NCI-H2196 treated with DMSO at 0.1 percent for 48 hours (cell line): ENCODE measurements around the gene ZNF765.
"Not testable (repeated sequence)": the region's sequence is repeated elsewhere in the genome, so short reads cannot be mapped to it uniquely, and the experiment has no call there.

Experiments used
- DNase-seq: peaks from one replicate; lab custom pipeline; 2025; ENCODE audit not compliant: unreplicated experiment; lab: John Stamatoyannopoulos, UW

The ZNF765 gene

GRCh38 chr19:53420520-53421315 lies 25.8 kb downstream of the ZNF765 start:
- not testable (repeated sequence) for DNase-seq

GRCh38 chr19:53422551-53422950 lies 27.6 kb downstream of the ZNF765 start:
- DNase-seq: no peak

- not testable (repeated sequence) for DNase-seq
Observed at GRCh38 chr19:53423074-53423473, 28.1 kb downstream of the ZNF765 start.

GRCh38 chr19:53423680-53424079 lies 28.7 kb downstream of the ZNF765 start:
- DNase-seq: not testable (repeated sequence)

- DNase-seq: peak; percentile 3
Observed at GRCh38 chr19:53424968-53425597, 30.1 kb downstream of the ZNF765 start.

GRCh38 chr19:53431399-53432087 lies 36.6 kb downstream of the ZNF765 start, which contains the start of gene ZNF761:
TSS of gene ZNF761 (plus strand) at chr19:53431984. CDS start at chr19:53447269, 15,285 bp downstream.
- DNase-seq: peak; percentile 94

GRCh38 chr19:53432088-53432661 lies 37.2 kb downstream of the ZNF765 start:
- no peak for DNase-seq

- DNase-seq: not testable (repeated sequence)
Observed at GRCh38 chr19:53443809-53444208, 48.9 kb downstream of the ZNF765 start.

- DNase-seq: not testable (repeated sequence)
Observed at GRCh38 chr19:53447196-53447595, 52.2 kb downstream of the ZNF765 start.

- no peak for DNase-seq
Observed at GRCh38 chr19:53455828-53456227, 60.9 kb downstream of the ZNF765 start.

GRCh38 chr19:53460131-53460721 lies 65.3 kb downstream of the ZNF765 start:
- DNase-seq: not testable (repeated sequence)

GRCh38 chr19:53461866-53462265 lies 66.9 kb downstream of the ZNF765 start:
- DNase-seq: no peak

- DNase-seq: no peak
Observed at GRCh38 chr19:53462861-53463260, 67.9 kb downstream of the ZNF765 start.

- no peak for DNase-seq
Observed at GRCh38 chr19:53463263-53463662, 68.3 kb downstream of the ZNF765 start.

GRCh38 chr19:53466726-53467484 lies 72.0 kb downstream of the ZNF765 start:
- DNase-seq: no peak

- DNase-seq: peak; percentile 37
Observed at GRCh38 chr19:53467485-53468262, 72.7 kb downstream of the ZNF765 start, which contains the start of gene ZNF813. TSS of gene ZNF813 (plus strand) at chr19:53467733. CDS start at chr19:53483823, 16,090 bp downstream.

- not testable (repeated sequence) for DNase-seq
Observed at GRCh38 chr19:53468628-53469027, 73.7 kb downstream of the ZNF765 start.

- DNase-seq: no peak
Observed at GRCh38 chr19:53471916-53472315, 77.0 kb downstream of the ZNF765 start.

GRCh38 chr19:53474832-53475231 lies 79.9 kb downstream of the ZNF765 start:
- not testable (repeated sequence) for DNase-seq
